Measurements from ENCODE around the gene STK39.
A peak's percentile ranks its signal among the peaks of the same experiment; 100 is the strongest.

Gene STK39

GRCh38 chr2:168160897-168161296, 86.5 kb downstream of the STK39 start:
- peak in 1 of 2 donors; percentile 38 for DNase-seq (ENCODE audit: low read depth in 2 of 2)
- TF ChIP-seq, protein P1, sequence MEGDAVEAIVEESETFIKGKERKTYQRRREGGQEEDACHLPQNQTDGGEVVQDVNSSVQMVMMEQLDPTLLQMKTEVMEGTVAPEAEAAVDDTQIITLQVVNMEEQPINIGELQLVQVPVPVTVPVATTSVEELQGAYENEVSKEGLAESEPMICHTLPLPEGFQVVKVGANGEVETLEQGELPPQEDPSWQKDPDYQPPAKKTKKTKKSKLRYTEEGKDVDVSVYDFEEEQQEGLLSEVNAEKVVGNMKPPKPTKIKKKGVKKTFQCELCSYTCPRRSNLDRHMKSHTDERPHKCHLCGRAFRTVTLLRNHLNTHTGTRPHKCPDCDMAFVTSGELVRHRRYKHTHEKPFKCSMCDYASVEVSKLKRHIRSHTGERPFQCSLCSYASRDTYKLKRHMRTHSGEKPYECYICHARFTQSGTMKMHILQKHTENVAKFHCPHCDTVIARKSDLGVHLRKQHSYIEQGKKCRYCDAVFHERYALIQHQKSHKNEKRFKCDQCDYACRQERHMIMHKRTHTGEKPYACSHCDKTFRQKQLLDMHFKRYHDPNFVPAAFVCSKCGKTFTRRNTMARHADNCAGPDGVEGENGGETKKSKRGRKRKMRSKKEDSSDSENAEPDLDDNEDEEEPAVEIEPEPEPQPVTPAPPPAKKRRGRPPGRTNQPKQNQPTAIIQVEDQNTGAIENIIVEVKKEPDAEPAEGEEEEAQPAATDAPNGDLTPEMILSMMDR (IDR thresholded peaks at IDR 0.05; ENCODE audit: low read depth, low read length): peak; percentile 38
- no peak overlapping the region for H3K4me3 ChIP-seq (replicated peaks in 1 of 2; ENCODE audit: low read depth in 2 of 2, low read length in 2 of 2)

- no peak overlapping the region for H3K4me3 ChIP-seq (replicated peaks in 1 of 2; ENCODE audit: low read depth in 2 of 2, low read length in 2 of 2)
- no peak for DNase-seq (ENCODE audit: low read depth in 2 of 2)
- TF ChIP-seq, protein P1 (IDR thresholded peaks at IDR 0.05; ENCODE audit: low read depth, low read length): no peak
Observed at GRCh38 chr2:168159754-168160585, 87.4 kb downstream of the STK39 start.

DNA sequence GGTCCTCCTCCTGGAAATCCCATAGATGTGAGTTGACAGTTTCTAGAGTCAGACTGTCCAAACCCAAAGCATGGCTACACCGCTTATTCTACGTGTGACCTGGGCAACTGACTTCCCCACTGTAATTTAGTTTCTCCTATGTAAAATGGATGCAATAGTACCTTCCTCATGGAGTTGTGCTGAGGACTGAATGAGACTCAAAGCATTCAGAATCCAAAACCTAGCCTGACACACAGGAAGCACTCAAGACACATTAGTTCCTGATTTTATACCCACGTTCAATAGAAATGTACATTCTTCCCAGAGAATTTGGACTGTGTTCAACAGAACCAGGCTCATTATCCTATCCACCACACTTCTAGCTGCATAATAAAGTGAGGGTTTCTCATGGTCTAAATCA, 88.8 kb downstream of the STK39 start:
- no peak for DNase-seq (ENCODE audit: low read depth in 2 of 2)
- TF ChIP-seq, protein P1 (IDR thresholded peaks at IDR 0.05; ENCODE audit: low read depth, low read length): no peak
- no peak overlapping the region for H3K4me3 ChIP-seq (replicated peaks in 1 of 2; ENCODE audit: low read depth in 2 of 2, low read length in 2 of 2)

DNA sequence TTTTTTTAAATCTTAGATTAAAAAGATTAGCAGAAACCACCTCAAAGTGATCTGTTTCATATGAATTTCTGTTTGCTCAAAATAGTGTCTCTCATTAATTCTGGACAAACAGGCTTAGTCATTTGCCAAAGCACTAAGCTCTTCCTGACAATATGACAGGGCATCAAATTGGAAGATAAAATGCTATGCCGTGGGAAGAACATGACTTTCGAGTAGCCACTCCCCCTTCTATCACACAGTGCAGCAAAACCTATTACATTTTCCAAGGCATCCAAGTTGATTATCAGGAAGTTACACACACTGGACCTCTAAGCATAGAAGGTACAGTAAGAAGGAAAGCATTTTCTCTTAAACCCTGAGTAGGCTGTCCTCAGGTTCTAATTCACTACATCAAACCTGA, 89.5 kb downstream of the STK39 start:
- TF ChIP-seq, protein P1 (IDR thresholded peaks at IDR 0.05; ENCODE audit: low read depth, low read length): no peak
- no peak overlapping the region for H3K4me3 ChIP-seq (replicated peaks in 1 of 2; ENCODE audit: low read depth in 2 of 2, low read length in 2 of 2)
- DNase-seq (ENCODE audit: low read depth in 2 of 2): peak; percentile 30 to 46

GRCh38 chr2:168157070-168157469, 90.3 kb downstream of the STK39 start:
- TF ChIP-seq, protein P1 (IDR thresholded peaks at IDR 0.05; ENCODE audit: low read depth, low read length): no peak
- H3K4me3 ChIP-seq (replicated peaks in 1 of 2; ENCODE audit: low read depth in 2 of 2, low read length in 2 of 2): no peak overlapping the region
- DNase-seq (ENCODE audit: low read depth in 2 of 2): no peak

- TF ChIP-seq, protein P1 (IDR thresholded peaks at IDR 0.05; ENCODE audit: low read depth, low read length): no peak
- H3K4me3 ChIP-seq (replicated peaks in 1 of 2; ENCODE audit: low read depth in 2 of 2, low read length in 2 of 2): no peak overlapping the region
- peak; percentile 70 to 75 for DNase-seq (ENCODE audit: low read depth in 2 of 2)
Observed at GRCh38 chr2:168156661-168157060, 90.7 kb downstream of the STK39 start.
